Superior temporal gyrus (tissue), 1 donor: ENCODE data around the gene EBLN2.

ENCODE experiments used
- DNase-seq: peaks from one replicate; pipeline ENCODE4 v3.0.0-alpha.2; 2016; ENCODE audit errors: extremely low spot score

Gene EBLN2

GRCh38 chr3:73107215-73107614, 45.8 kb downstream of the EBLN2 start:
- DNase-seq = no peak

DNA sequence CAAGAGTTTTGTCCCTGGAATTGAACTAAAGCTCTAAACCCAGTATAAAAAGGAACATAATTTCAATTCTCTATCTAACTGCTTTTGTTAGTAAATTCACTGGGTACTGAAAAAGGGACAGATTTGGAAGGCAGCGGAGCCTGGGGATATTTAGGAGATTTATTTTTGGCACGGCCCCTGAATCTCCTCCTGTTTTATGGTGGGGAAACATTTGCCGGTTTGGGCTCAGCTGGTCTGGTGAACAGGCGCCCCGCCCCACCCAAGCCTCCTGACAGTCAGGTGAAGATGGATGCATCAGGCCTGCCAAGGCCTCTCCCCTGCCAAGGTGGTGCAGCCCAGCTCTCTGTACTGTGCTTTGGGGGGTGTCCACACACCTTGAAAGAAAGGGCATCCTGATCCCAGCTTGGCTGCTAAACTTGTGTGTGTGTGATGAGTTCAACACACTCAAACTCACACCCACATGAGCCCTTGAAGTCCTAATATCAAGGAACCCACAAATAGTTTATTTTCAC, 46.3 kb downstream of the EBLN2 start:
- DNase-seq = no peak

- DNase-seq = no peak
These were observed 47.3 kb downstream of the EBLN2 start for GRCh38 chr3:73108750-73109149.

DNA sequence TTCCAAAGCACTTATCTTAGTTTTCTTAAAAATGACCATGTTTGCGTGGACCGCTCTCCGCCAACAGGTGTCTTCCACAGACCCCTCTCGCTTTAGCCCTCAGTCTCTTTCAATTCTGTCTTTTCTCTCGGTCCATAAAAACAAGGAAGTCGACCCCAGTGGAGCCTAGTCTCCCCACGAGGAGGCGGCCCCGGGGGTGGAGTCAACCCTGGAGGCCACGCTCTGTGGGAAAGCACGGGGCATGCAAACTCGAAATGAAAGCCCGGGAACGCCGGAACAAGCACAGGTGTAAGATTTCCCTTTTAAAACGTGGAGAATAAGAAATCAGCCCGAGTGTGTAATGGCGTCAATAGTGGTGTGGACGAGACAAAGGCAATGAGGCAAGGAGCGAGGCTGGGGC, 49.1 kb downstream of the EBLN2 start:
- DNase-seq = no peak
